Neural cell (in vitro differentiated cells): ENCODE results near the gene ARF3. TPM values are rescaled to one million over a fixed set of nuclear protein-coding genes. Genes with fewer than 3 reads are reported as not detected.
A peak's percentile ranks its signal among the peaks of the same experiment; 100 is the strongest.

Experiments
- H2AFZ ChIP-seq: fragments of 200-600, 300-800 bp; sonication (generic), shearing (Covaris generic); 2 replicates; pipeline ENCODE4 v1.6.0; 2014; ENCODE audit warnings: low read depth, mild to moderate bottlenecking, antibody characterized with exemption, low read length, moderate library complexity
- H3F3A ChIP-seq: fragments of 200-600 bp; shearing (Covaris generic); 2 replicates; pipeline ENCODE4 v1.6.1; 2016; ENCODE audit warnings: mild to moderate bottlenecking, moderate library complexity, mixed read lengths, antibody characterized with exemption, low read length; ENCODE audit not compliant: insufficient read depth, poor library complexity, severe bottlenecking
- H3K27ac ChIP-seq: fragments of 200-600, 300-800 bp; sonication (generic), shearing (Covaris generic); 2 replicates; pipeline ENCODE4 v1.5.1; 2014; ENCODE audit warnings: mild to moderate bottlenecking, low read length, moderate library complexity
- H3K27me3 ChIP-seq: fragments of 300-800, 200-600 bp; sonication (generic), shearing (Covaris generic); 2 replicates; pipeline ENCODE4 v1.6.0; 2014; ENCODE audit warnings: mild to moderate bottlenecking, low read depth, low read length, moderate library complexity; ENCODE audit not compliant: insufficient read depth
- H3K36me3 ChIP-seq: fragments of 300-800, 200-600 bp; sonication (generic), shearing (Covaris generic); 2 replicates; pipeline ENCODE4 v1.5.1; 2014; ENCODE audit warnings: mild to moderate bottlenecking, antibody characterized with exemption, low read length, moderate library complexity; ENCODE audit not compliant: insufficient read depth
- H3K4me2 ChIP-seq: fragments of 300-800, 200-600 bp; sonication (generic), shearing (Covaris generic); 2 replicates; pipeline ENCODE4 v1.6.0; 2014; ENCODE audit warnings: mild to moderate bottlenecking, low read length
- H3K4me3 ChIP-seq: fragments of 300-800, 200-600 bp; sonication (generic), shearing (Covaris generic); 2 replicates; pipeline ENCODE4 v1.5.1; 2014; ENCODE audit warnings: mild to moderate bottlenecking, low read length, moderate library complexity
- H3K79me2 ChIP-seq: fragments of 200-600 bp; shearing (Covaris generic); replicated peaks from 2 replicates; pipeline ENCODE4 v1.6.0; 2014; ENCODE audit warnings: mild to moderate bottlenecking, low read length, moderate library complexity; ENCODE audit not compliant: insufficient read depth
- H3K9ac ChIP-seq: fragments of 300-800, 200-600 bp; sonication (generic), shearing (Covaris generic); 2 replicates; pipeline ENCODE4 v1.6.1; 2016; ENCODE audit warnings: mild to moderate bottlenecking, low read length, mixed read lengths
- H3K9me2 ChIP-seq: fragments of 200-600 bp; shearing (Covaris generic); 2 replicates; pipeline ENCODE4 v1.6.1; 2016; ENCODE audit warnings: mild to moderate bottlenecking, low read length, mixed read lengths; ENCODE audit not compliant: insufficient read depth
- H3K9me3 ChIP-seq: fragments of 200-600, 300-800 bp; sonication (generic), shearing (Covaris generic); 2 replicates; pipeline ENCODE4 v1.6.1; 2016; ENCODE audit warnings: mild to moderate bottlenecking, mixed run types, low read length, moderate library complexity, mixed read lengths
- H4K20me1 ChIP-seq: fragments of 200-600 bp; shearing (Covaris generic); 2 replicates; pipeline ENCODE4 v1.6.1; 2016; ENCODE audit warnings: mild to moderate bottlenecking, mixed run types; ENCODE audit not compliant: insufficient read depth
- CTCF ChIP-seq: fragments of 450-650 bp; IDR thresholded peaks from 2 replicates; pipeline ENCODE4 v1.5.1; 2014; ENCODE audit warnings: antibody characterized with exemption, mild to moderate bottlenecking, moderate library complexity; ENCODE audit not compliant: poor library complexity, severe bottlenecking
- EP300 ChIP-seq: fragments of 450-650 bp; conservative IDR thresholded peaks from 2 replicates; pipeline ENCODE4 v1.6.1; 2014; ENCODE audit warnings: antibody characterized with exemption, mild to moderate bottlenecking, moderate library complexity; ENCODE audit not compliant: poor library complexity, severe bottlenecking
- EZH2 ChIP-seq: fragments of 200-600, 300-800 bp; shearing (Covaris generic), sonication (generic); IDR thresholded peaks from 2 replicates; pipeline ENCODE4 v1.6.1; 2014; ENCODE audit warnings: antibody characterized with exemption, low read length, borderline replicate concordance, mild to moderate bottlenecking; ENCODE audit not compliant: insufficient read depth, poor library complexity, severe bottlenecking
- MXI1 ChIP-seq: fragments of 450-650 bp; conservative IDR thresholded peaks from 2 replicates; pipeline ENCODE4 v1.6.1; 2014; ENCODE audit warnings: antibody characterized with exemption, mild to moderate bottlenecking; ENCODE audit not compliant: poor library complexity, severe bottlenecking
- POLR2AphosphoS5 ChIP-seq: IDR thresholded peaks from 2 replicates; pipeline ENCODE4 v1.6.1; 2012
- RAD21 ChIP-seq: fragments of 450-650 bp; conservative IDR thresholded peaks from 2 replicates; pipeline ENCODE4 v1.6.1; 2014; ENCODE audit warnings: antibody characterized with exemption, mild to moderate bottlenecking, moderate library complexity
- REST ChIP-seq: IDR thresholded peaks from 2 replicates; pipeline ENCODE4 v1.6.1; 2012; ENCODE audit warnings: borderline replicate concordance
- SMC3 ChIP-seq: fragments of 450-650 bp; conservative IDR thresholded peaks from 2 replicates; pipeline ENCODE4 v1.6.1; 2014; ENCODE audit warnings: antibody characterized with exemption, mild to moderate bottlenecking, moderate library complexity; ENCODE audit not compliant: poor library complexity
- TAF1 ChIP-seq: IDR thresholded peaks from 2 replicates; pipeline ENCODE4 v1.6.1; 2012; ENCODE audit warnings: low read depth
- polyA plus RNA-seq: library from polyadenylated mRNA; depleted of rRNA; stranded (reverse); fragments of >200 nt; gene quantifications from 2 replicates; pipeline ENCODE4 v1.2.3, GENCODE V29; 2014

The ARF3 gene
- polyA plus RNA-seq, 1 donor from 2014 or later = 114 TPM

GRCh38 chr12:48999371-49000131 is 42.3 kb upstream of the ARF3 start, which contains the start of gene DDN:
TSS of gene DDN (minus strand) at chr12:48999375. CDS start at chr12:48999287, 88 bp downstream.
- no peak within 1 kb of the TSS for H2AFZ ChIP-seq
- H3K79me2 ChIP-seq = no peaks in the 10 kb centered on the region
- H3K4me2 ChIP-seq = no peak within 1 kb of the TSS
- H3K9me3 ChIP-seq = no peaks in the 10 kb centered on the region
- peak within 1 kb of the TSS; percentile 60 for H3K4me3 ChIP-seq
- no peak within 1 kb of the TSS for H3K27ac ChIP-seq
- H4K20me1 ChIP-seq = no peaks in the 10 kb centered on the region
- H3K36me3 ChIP-seq = no peaks in the 10 kb centered on the region
- H3K9me2 ChIP-seq = no peaks in the 10 kb centered on the region
- H3K9ac ChIP-seq = peak within 1 kb of the TSS; percentile 35
- TF ChIP-seq TAF1 (no peak), CTCF (no peak), MXI1 (peak; percentile 41)
- no peaks in the 10 kb centered on the region for H3F3A ChIP-seq
- H3K27me3 ChIP-seq = peaks cover 69% of the 10 kb centered on the region

GRCh38 chr12:48998497-48999353 is 41.4 kb upstream of the ARF3 start:
- no peaks in the 10 kb centered on the region for H3K9me2 ChIP-seq
- no peaks in the 10 kb centered on the region for H3K9me3 ChIP-seq
- H3F3A ChIP-seq = no peaks in the 10 kb centered on the region
- no peak overlapping the region for H3K27ac ChIP-seq
- no peak overlapping the region for H3K4me2 ChIP-seq
- no peaks in the 10 kb centered on the region for H3K79me2 ChIP-seq
- H2AFZ ChIP-seq = no peak overlapping the region
- H3K9ac ChIP-seq = no peak overlapping the region
- no peaks in the 10 kb centered on the region for H4K20me1 ChIP-seq
- peaks cover 77% of the 10 kb centered on the region for H3K27me3 ChIP-seq
- H3K4me3 ChIP-seq = peak overlapping the region; percentile 60
- TF ChIP-seq EP300 (no peak), SMC3 (no peak), CTCF (no peak), TAF1 (no peak), MXI1 (no peak), EZH2 (no peak), POLR2AphosphoS5 (no peak), RAD21 (no peak), REST (no peak)
- H3K36me3 ChIP-seq = no peaks in the 10 kb centered on the region
